ENCODE results near the gene CAMK2G.
A peak's percentile ranks its signal among the peaks of the same experiment; 100 is the strongest.
"Not testable (repeated sequence)": the region's sequence is repeated elsewhere in the genome, so short reads cannot be mapped to it uniquely, and the experiment has no call there.

Gene CAMK2G

GRCh38 chr10:73796035-73796434 lies 78.3 kb downstream of the CAMK2G start:
- FAIRE-seq; DNase-seq (ENCODE audit: low spot score): not testable (repeated sequence)

GRCh38 chr10:73795491-73795890 lies 78.9 kb downstream of the CAMK2G start:
- FAIRE-seq; DNase-seq (ENCODE audit: low spot score): not testable (repeated sequence)

GRCh38 chr10:73793456-73793855 lies 80.9 kb downstream of the CAMK2G start:
- no peak for DNase-seq (ENCODE audit: low spot score)
- FAIRE-seq: no peak

GRCh38 chr10:73791871-73792400 lies 82.4 kb downstream of the CAMK2G start:
- no peak for DNase-seq (ENCODE audit: low spot score)
- FAIRE-seq: no peak

- DNase-seq (ENCODE audit: low spot score): no peak
- no peak for FAIRE-seq
Observed at GRCh38 chr10:73790886-73791625, 83.3 kb downstream of the CAMK2G start.

GRCh38 chr10:73789659-73790055 lies 84.7 kb downstream of the CAMK2G start:
- FAIRE-seq (no peak), DNase-seq (ENCODE audit: low spot score) (no peak)

GRCh38 chr10:73788864-73789658 lies 85.3 kb downstream of the CAMK2G start:
- DNase-seq (ENCODE audit: low spot score) (no peak), FAIRE-seq (no peak)

GRCh38 chr10:73787031-73787800 lies 87.1 kb downstream of the CAMK2G start:
- not testable (repeated sequence) for FAIRE-seq; DNase-seq (ENCODE audit: low spot score)

GRCh38 chr10:73786512-73786885 lies 87.9 kb downstream of the CAMK2G start:
- FAIRE-seq (no peak), DNase-seq (ENCODE audit: low spot score) (no peak)

- FAIRE-seq: no peak
- DNase-seq (ENCODE audit: low spot score): peak; percentile 13
Observed at GRCh38 chr10:73785721-73786511, 88.4 kb downstream of the CAMK2G start.

- DNase-seq (ENCODE audit: low spot score) (peak; percentile 82), FAIRE-seq (peak; percentile 88)
Observed at GRCh38 chr10:73785211-73785720, 89.1 kb downstream of the CAMK2G start, which contains the start of gene ZSWIM8. TSS of gene ZSWIM8 (plus strand) at chr10:73785606. CDS start at chr10:73785879, 273 bp downstream.

GRCh38 chr10:73782749-73783085 lies 91.6 kb downstream of the CAMK2G start:
- FAIRE-seq (no peak), DNase-seq (ENCODE audit: low spot score) (no peak)

- FAIRE-seq: no peak
- peak; percentile 68 for DNase-seq (ENCODE audit: low spot score)
Observed at GRCh38 chr10:73781879-73782748, 92.2 kb downstream of the CAMK2G start, which contains the start of gene CHCHD1. TSS of gene CHCHD1 (plus strand) at chr10:73782048. CDS start at chr10:73782076, 28 bp downstream.

GRCh38 chr10:73781548-73781878 lies 92.8 kb downstream of the CAMK2G start:
- FAIRE-seq (no peak), DNase-seq (ENCODE audit: low spot score) (no peak)

GRCh38 chr10:73780966-73781365 lies 93.4 kb downstream of the CAMK2G start:
- no peak for FAIRE-seq
- DNase-seq (ENCODE audit: low spot score): no peak

- FAIRE-seq: no peak
Observed at GRCh38 chr10:73780301-73780700, 94.1 kb downstream of the CAMK2G start.

GRCh38 chr10:73779539-73780197 lies 94.7 kb downstream of the CAMK2G start:
- FAIRE-seq (no peak), DNase-seq (ENCODE audit: low spot score) (no peak)

More at GRCh38 chr10:73780301-73780700, 94.1 kb downstream of the CAMK2G start:
- no peak for DNase-seq (ENCODE audit: low spot score)

GRCh38 chr10:73779018-73779417 lies 95.3 kb downstream of the CAMK2G start:
- DNase-seq (ENCODE audit: low spot score) (no peak), FAIRE-seq (no peak)

- DNase-seq (ENCODE audit: low spot score) (peak; percentile 28), FAIRE-seq (peak; percentile 14)
Observed at GRCh38 chr10:73774637-73775036, 99.7 kb downstream of the CAMK2G start.

Data from RCC 7860 (cell line).